Activated naive CD8-positive, alpha-beta T cell treated with anti-CD3 and anti-CD28 coated beads for 36 hours (primary cell): Measurements from ENCODE around the gene SIPA1L3. TPM values are rescaled to one million over a fixed set of nuclear protein-coding genes. Genes with fewer than 3 reads are reported as not detected.
"Not testable (repeated sequence)": the region's sequence is repeated elsewhere in the genome, so short reads cannot be mapped to it uniquely, and the experiment has no call there.

Source experiments
- DNase-seq: peaks from one replicate; pipeline ENCODE4 v3.0.0; 2021
- H3K27ac Mint-ChIP-seq: one replicate; pipeline ENCODE4 v1.8.0; 2022; ENCODE audit warnings: mild to moderate bottlenecking, moderate library complexity, mixed read lengths
- H3K27me3 Mint-ChIP-seq: one replicate; pipeline ENCODE4 v1.8.0; 2022; ENCODE audit warnings: mild to moderate bottlenecking, mixed read lengths
- H3K36me3 Mint-ChIP-seq: one replicate; pipeline ENCODE4 v1.8.0; 2021; ENCODE audit warnings: mild to moderate bottlenecking, mixed read lengths
- H3K4me1 Mint-ChIP-seq: one replicate; pipeline ENCODE4 v1.8.0; 2021; ENCODE audit warnings: mixed read lengths
- H3K4me3 Mint-ChIP-seq: one replicate; pipeline ENCODE4 v1.8.0; 2022; ENCODE audit warnings: mild to moderate bottlenecking, moderate library complexity, mixed read lengths
- H3K9me3 Mint-ChIP-seq: one replicate; pipeline ENCODE4 v1.8.0; 2022; ENCODE audit warnings: mixed read lengths
- total RNA-seq, 2 experiments: library from RNA; stranded (reverse); gene quantifications; one replicate each; pipeline ENCODE4 v1.2.3, GENCODE V29; 2021

The SIPA1L3 gene
- total RNA-seq, 2 experiments from 2014 or later: 9.1 to 9.7 TPM

- H3K27me3 Mint-ChIP-seq: peaks cover 82% of the 10 kb centered on the region
- DNase-seq: no peak
- H3K4me3 Mint-ChIP-seq: no peak overlapping the region
- H3K36me3 Mint-ChIP-seq: no peaks in the 10 kb centered on the region
- H3K9me3 Mint-ChIP-seq: peaks cover 1% of the 10 kb centered on the region
- H3K27ac Mint-ChIP-seq: no peak overlapping the region
- H3K4me1 Mint-ChIP-seq: peaks cover 11% of the 10 kb centered on the region
Observed at GRCh38 chr19:38219221-38219620, 312.2 kb downstream of the SIPA1L3 start.

GRCh38 chr19:38221421-38221820 lies 314.4 kb downstream of the SIPA1L3 start:
- Mint-ChIP-seq H3K9me3 (no peaks in the 10 kb centered on the region), H3K36me3 (no peaks in the 10 kb centered on the region), H3K4me3 (no peak overlapping the region), H3K27me3 (peaks cover 87% of the 10 kb centered on the region), H3K4me1 (peaks cover 12% of the 10 kb centered on the region), H3K27ac (no peak overlapping the region)
- no peak for DNase-seq

- H3K9me3 Mint-ChIP-seq: no peaks in the 10 kb centered on the region
- H3K4me3 Mint-ChIP-seq: no peak overlapping the region
- no peaks in the 10 kb centered on the region for H3K36me3 Mint-ChIP-seq
- no peak for DNase-seq
- peaks cover 88% of the 10 kb centered on the region for H3K27me3 Mint-ChIP-seq
- no peak overlapping the region for H3K27ac Mint-ChIP-seq
- H3K4me1 Mint-ChIP-seq: peaks cover 12% of the 10 kb centered on the region
Observed at GRCh38 chr19:38221919-38222830, 315.2 kb downstream of the SIPA1L3 start.

GRCh38 chr19:38223119-38223523 lies 316.1 kb downstream of the SIPA1L3 start:
- H3K27me3 Mint-ChIP-seq: peaks cover 92% of the 10 kb centered on the region
- no peaks in the 10 kb centered on the region for H3K36me3 Mint-ChIP-seq
- H3K27ac Mint-ChIP-seq: no peak overlapping the region
- no peaks in the 10 kb centered on the region for H3K9me3 Mint-ChIP-seq
- no peak for DNase-seq
- H3K4me1 Mint-ChIP-seq: peaks cover 12% of the 10 kb centered on the region
- peak overlapping the region; percentile 36 for H3K4me3 Mint-ChIP-seq

- Mint-ChIP-seq H3K4me1 (peaks cover 12% of the 10 kb centered on the region), H3K9me3 (no peaks in the 10 kb centered on the region), H3K27me3 (peaks cover 91% of the 10 kb centered on the region), H3K27ac (no peak overlapping the region), H3K36me3 (no peaks in the 10 kb centered on the region), H3K4me3 (peak overlapping the region; percentile 36)
- no peak for DNase-seq
Observed at GRCh38 chr19:38223617-38224013, 316.6 kb downstream of the SIPA1L3 start.

- Mint-ChIP-seq H3K27ac (no peak within 1 kb of the TSS), H3K27me3 (peaks cover 90% of the 10 kb centered on the region), H3K4me1 (peaks cover 12% of the 10 kb centered on the region), H3K36me3 (no peaks in the 10 kb centered on the region), H3K4me3 (peak within 1 kb of the TSS; percentile 78), H3K9me3 (no peaks in the 10 kb centered on the region)
- DNase-seq: peak; percentile 83
Observed at GRCh38 chr19:38224014-38224862, 317.2 kb downstream of the SIPA1L3 start, which contains the start of gene DPF1. DPF1 (minus strand) TSS chr19:38224222; CDS start chr19:38224142, 80 bp downstream.

GRCh38 chr19:38224863-38225218 lies 317.8 kb downstream of the SIPA1L3 start:
- not testable (repeated sequence) for H3K4me3 Mint-ChIP-seq, H3K27ac Mint-ChIP-seq, H3K36me3 Mint-ChIP-seq, H3K9me3 Mint-ChIP-seq, DNase-seq
- Mint-ChIP-seq H3K4me1 (peaks cover 12% of the 10 kb centered on the region), H3K27me3 (peaks cover 87% of the 10 kb centered on the region)

- Mint-ChIP-seq H3K4me3 (no peak overlapping the region), H3K4me1 (peaks cover 12% of the 10 kb centered on the region), H3K27ac (no peak overlapping the region), H3K36me3 (no peaks in the 10 kb centered on the region), H3K9me3 (no peaks in the 10 kb centered on the region), H3K27me3 (peaks cover 89% of the 10 kb centered on the region)
- DNase-seq: no peak
Observed at GRCh38 chr19:38227287-38228004, 320.4 kb downstream of the SIPA1L3 start.

GRCh38 chr19:38228005-38228377 lies 321.0 kb downstream of the SIPA1L3 start:
- no peaks in the 10 kb centered on the region for H3K36me3 Mint-ChIP-seq
- H3K27me3 Mint-ChIP-seq: peaks cover 89% of the 10 kb centered on the region
- no peaks in the 10 kb centered on the region for H3K9me3 Mint-ChIP-seq
- H3K4me1 Mint-ChIP-seq: peaks cover 9% of the 10 kb centered on the region
- H3K4me3 Mint-ChIP-seq: no peak overlapping the region
- DNase-seq: no peak
- no peak overlapping the region for H3K27ac Mint-ChIP-seq

- Mint-ChIP-seq H3K4me3 (peak overlapping the region; percentile 71), H3K27ac (no peak overlapping the region), H3K9me3 (no peaks in the 10 kb centered on the region), H3K36me3 (no peaks in the 10 kb centered on the region), H3K4me1 (peaks cover 4% of the 10 kb centered on the region), H3K27me3 (peaks cover 85% of the 10 kb centered on the region)
- no peak for DNase-seq
Observed at GRCh38 chr19:38228491-38229439, 321.8 kb downstream of the SIPA1L3 start.

- Mint-ChIP-seq H3K9me3 (no peaks in the 10 kb centered on the region), H3K4me3 (no peak overlapping the region), H3K27ac (no peak overlapping the region), H3K4me1 (no peaks in the 10 kb centered on the region), H3K27me3 (peaks cover 78% of the 10 kb centered on the region), H3K36me3 (no peaks in the 10 kb centered on the region)
- DNase-seq: peak; percentile 83
Observed at GRCh38 chr19:38229585-38230073, 322.6 kb downstream of the SIPA1L3 start.

- not testable (repeated sequence) for H3K27ac Mint-ChIP-seq, DNase-seq, H3K9me3 Mint-ChIP-seq, H3K4me1 Mint-ChIP-seq, H3K36me3 Mint-ChIP-seq, H3K4me3 Mint-ChIP-seq
- H3K27me3 Mint-ChIP-seq: peaks cover 70% of the 10 kb centered on the region
Observed at GRCh38 chr19:38230506-38231133, 323.6 kb downstream of the SIPA1L3 start.

- Mint-ChIP-seq H3K27me3 (peaks cover 57% of the 10 kb centered on the region), H3K4me1 (no peaks in the 10 kb centered on the region), H3K4me3 (no peak overlapping the region), H3K27ac (no peak overlapping the region), H3K36me3 (no peaks in the 10 kb centered on the region), H3K9me3 (no peaks in the 10 kb centered on the region)
- DNase-seq: no peak
Observed at GRCh38 chr19:38231918-38232317, 324.9 kb downstream of the SIPA1L3 start.
